Placental pericyte (primary cell): ENCODE data around the gene FAM181A. TPM values are rescaled to one million over a fixed set of nuclear protein-coding genes. Genes with fewer than 3 reads are reported as not detected.

Experiments
- small RNA-seq: library from RNA; depleted of rRNA; stranded (forward); fragments of <200 nt; gene quantifications from one replicate; pipeline ENCODE3, GENCODE V24; 2012; ENCODE audit warnings: low replicate concordance
- total RNA-seq: library from RNA; depleted of rRNA; stranded (reverse); fragments of >200 nt; gene quantifications from 2 replicates; pipeline ENCODE4 v1.2.3, GENCODE V29; 2012

Gene FAM181A
- not detected in 2 replicates for total RNA-seq

DNA sequence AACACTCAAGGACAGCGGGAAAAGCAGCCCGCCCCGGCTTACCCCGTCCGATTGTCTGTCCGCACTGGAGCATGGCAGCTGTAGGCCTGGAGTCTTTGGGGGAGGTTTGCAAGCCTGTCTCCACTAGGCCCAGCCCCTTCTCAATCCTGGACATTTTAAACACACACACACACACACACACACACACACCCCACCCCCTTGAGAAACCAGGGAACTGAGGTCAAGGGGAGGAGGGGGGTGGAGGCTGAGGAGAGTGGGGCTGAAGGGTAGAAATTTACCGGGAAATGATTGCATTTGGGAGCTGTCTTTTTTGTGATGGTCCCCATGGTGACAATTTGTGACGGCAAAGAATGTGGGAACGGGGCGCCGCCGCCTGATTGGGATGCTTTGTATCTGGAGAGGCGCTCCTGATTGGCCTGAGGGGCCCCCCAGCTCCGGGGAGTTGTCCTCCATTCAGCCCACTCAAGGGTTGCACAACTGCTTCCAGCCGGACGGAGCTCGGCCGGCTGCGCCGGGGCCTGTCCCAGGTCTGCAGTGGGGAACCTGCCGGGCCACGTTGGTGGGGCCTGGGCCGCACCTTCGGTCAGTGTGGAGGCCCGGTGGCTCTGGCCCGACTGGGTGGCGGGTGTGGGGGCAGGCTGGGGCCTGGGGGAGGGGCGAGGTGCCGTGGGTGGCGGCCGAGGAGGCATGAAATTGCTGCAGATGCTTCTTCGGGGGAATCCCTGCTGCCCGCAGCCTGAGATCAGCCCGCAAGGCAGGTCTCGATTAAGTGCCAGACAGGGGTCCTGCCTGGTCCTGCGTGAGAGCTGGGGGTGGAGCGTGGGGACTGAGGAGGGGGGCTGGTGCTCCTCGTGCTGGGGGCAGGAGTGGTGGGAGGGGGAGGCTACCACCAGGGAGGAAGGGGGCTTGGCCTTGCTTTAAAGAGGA lies at the start of gene FAM181A:
Gene FAM181A, plus strand, starts transcription at position 472 of the 927 bp plus-strand sequence. CDS start 942 bp downstream, outside the sequence.

DNA sequence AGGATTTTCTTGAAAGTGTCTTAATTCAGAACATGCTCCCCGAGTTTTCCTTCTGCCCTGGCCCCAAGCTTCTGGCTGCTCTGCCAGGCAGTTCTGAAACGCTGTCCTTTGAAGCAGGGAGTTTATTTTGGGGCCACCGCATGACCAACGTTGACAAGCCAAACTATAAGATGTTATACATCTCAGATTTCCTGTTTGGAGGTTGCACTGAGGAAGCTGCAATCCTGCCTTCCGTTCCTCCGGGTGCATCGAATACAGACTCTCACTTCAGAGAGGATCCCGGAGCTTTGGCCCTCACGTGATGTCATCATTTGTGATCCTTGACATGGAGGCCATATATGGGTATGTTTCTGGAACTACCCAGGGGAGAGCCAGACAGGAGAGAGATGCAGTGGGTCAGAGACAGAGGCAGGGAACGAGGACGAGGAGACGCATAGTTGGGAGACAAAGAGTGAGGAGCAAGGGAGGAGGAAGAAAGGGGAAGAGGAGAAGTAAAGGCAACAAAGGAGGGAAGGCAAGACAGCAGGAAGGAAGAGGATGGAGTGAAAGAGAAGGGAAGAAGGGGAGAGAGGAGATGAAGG lies 49.4 kb downstream of the FAM181A start, which contains the start of gene ASB2:
Gene ASB2, minus strand, starts transcription at position 94 of the 581 bp plus-strand sequence. CDS start 12,031 bp downstream, outside the sequence.

Small RNA genes within 50 kb of the gene (small RNA-seq; reads per million reads assigned to genes)
- gene MIR4506: not detected

Other genes starting within 250 kb of the FAM181A start
- not detected in 2 replicates for gene PRIMA1, start 138.9 kb upstream of the FAM181A start, total RNA-seq
- 1.1 TPM in 1 of 2 replicates, not detected in the other for gene ASB2, start 49.2 kb downstream of the FAM181A start, total RNA-seq
- not detected in 2 replicates for gene CCDC197, start 70.0 kb downstream of the FAM181A start, total RNA-seq
- gene OTUB2, start 99.0 kb downstream of the FAM181A start, total RNA-seq: 0.66 and 0.86 TPM in 2 replicates
- gene DDX24, start 153.9 kb downstream of the FAM181A start, total RNA-seq: 102 and 134 TPM in 2 replicates
- 4.6 and 10.7 TPM in 2 replicates for gene IFI27L1, start 154.0 kb downstream of the FAM181A start, total RNA-seq
- 16.9 and 43.2 TPM in 2 replicates for gene IFI27, start 183.4 kb downstream of the FAM181A start, total RNA-seq
- gene IFI27L2, start 202.3 kb downstream of the FAM181A start, total RNA-seq: 61.5 and 62.6 TPM in 2 replicates
- gene PPP4R4, start 247.0 kb downstream of the FAM181A start, total RNA-seq: 0.43 and 0.88 TPM in 2 replicates